Stimulated activated CD4-positive, alpha-beta T cell treated with anti-CD3 and anti-CD28 coated beads, Interleukin-15, amount 100 ng/mL, for 48 hours (primary cell): Measurements from ENCODE around the gene VSNL1.

Source experiments
- DNase-seq, 2 donors: peaks; one replicate each; pipeline ENCODE4 v3.0.0-alpha.2; 2020; ENCODE audit warnings: low read depth in 2 of 2

The VSNL1 gene

GRCh38 chr2:17583166-17583565 lies 42.7 kb downstream of the VSNL1 start:
- no peak for DNase-seq

- no peak for DNase-seq
Measured at GRCh38 chr2:17583646-17584045, 43.1 kb downstream of the VSNL1 start.

DNA sequence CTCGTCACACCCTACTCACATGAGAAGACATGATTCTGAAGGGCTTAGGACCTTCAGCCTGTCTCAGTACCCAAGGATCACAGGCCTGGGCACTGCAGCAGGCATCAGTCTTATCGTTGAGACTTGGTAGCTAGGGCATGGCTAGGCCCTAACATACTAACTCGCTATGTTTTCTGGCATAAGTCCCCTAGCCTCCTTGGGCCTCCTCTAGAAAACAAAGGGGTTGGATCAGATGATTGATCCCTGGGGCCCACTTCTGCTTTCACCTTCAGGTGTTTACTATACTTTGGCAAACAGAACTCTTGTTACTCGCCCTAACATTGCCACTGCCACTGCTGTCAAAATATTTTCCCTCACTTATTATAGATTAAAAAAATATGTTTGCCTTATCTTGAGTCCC lies 44.2 kb downstream of the VSNL1 start:
- DNase-seq = no peak

DNA sequence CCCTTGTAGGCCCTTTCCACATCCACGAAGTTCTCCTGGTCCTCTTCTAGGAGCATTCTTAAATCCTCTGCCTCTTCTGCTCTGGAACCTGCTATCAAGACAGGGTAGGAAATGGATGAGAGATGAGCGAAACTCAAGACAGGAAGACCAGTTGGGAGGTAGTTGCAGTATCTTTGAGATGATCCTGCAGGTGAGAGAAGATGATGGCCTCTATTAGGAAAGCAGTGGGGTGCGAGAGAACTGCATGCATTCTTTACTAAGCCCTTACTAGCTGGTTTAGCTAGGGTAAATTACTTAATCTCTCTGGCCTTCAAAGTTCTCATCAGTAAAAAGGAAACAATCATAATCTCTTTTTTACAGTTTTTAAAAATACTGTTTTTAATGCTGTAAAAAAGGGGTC lies 47.0 kb downstream of the VSNL1 start:
- no peak for DNase-seq

GRCh38 chr2:17588031-17588430 lies 47.5 kb downstream of the VSNL1 start:
- DNase-seq = no peak

DNA sequence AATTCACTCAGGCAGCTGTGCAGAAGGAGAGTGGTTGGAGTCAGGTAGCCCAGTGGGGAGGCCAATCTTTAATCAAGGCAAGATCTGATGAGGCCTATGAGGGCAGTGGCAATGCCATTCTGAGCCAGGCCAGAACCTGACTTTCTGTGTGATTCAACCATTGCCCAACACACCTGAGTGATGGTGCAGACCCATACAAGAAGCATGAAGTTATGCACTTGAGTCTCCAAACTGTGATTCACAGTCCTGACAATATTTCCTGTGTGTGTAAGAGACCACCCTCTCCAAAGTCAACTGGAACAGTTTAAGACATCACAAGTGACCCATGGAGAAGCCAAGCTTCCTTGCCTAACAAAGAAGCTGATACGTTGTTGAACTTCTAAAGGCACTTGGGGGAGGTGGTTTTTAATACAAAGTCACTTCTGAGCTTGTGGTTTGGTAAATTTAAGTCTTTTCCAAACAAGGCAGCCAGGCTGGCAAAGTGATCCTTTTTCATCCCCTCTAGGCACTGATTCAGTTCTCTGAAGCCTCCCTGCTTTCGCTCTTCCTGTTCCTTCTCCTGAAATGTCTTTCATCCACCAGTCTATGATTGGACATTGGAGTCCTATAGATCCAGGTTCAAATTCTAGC lies 49.0 kb downstream of the VSNL1 start:
- no peak for DNase-seq

DNA sequence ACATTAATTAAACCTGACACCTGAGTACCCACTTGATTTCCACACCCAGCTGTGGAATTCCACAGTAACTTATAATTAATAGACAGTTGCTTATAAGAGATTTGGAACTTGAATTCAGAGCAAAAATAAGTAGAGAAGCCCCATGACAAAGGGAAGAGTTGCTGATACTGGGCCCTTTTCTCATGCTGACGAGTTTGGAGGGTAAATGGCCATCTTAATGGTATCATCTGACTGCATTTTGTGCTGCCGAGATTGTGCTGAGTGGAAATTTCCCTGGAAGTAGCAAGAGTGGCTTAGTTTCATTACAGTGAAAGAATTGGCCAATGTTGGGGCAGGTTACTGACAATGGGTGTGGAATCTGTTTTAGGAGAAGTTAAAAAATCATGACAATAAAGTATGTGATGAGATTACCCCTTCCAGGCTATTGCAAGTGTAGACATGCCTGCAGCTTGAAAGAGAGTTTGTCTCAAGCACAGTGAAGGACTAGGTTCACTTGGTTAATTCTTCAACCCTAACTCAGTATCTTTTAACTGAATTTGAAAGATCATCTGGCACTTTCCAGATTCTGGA lies 49.9 kb downstream of the VSNL1 start:
- DNase-seq = no peak

- no peak for DNase-seq
Measured at GRCh38 chr2:17591846-17592245, 51.4 kb downstream of the VSNL1 start.

DNA sequence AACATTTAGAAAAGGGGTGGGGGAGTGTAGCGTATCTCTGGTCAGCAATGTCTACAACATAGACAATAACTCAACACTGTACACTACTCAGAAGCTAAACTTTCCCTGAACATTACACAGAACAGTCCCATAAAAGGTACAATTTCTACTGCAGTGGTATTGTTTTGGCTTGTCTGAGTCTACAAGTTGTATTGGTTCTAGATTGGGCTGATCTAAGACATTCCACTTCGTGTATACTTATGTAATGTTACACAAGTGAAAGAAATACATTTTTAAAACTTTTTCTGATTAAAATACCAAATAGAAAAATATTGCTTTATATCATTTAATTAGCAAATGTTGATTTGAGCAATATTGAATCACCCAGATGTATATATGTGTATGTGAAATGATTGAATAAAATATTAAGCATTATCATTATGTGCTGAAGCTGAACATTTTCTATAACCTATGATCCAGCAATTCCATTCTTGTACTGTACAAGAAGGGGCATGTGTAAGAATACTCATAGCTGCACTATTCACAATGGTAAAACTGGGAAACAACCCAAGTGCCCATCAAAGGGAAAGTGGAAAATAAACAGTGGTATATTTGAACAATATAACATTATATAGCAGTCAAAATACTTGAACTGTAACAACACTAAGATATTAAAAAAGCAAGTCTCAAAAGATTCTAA lies 52.4 kb downstream of the VSNL1 start:
- DNase-seq = no peak

DNA sequence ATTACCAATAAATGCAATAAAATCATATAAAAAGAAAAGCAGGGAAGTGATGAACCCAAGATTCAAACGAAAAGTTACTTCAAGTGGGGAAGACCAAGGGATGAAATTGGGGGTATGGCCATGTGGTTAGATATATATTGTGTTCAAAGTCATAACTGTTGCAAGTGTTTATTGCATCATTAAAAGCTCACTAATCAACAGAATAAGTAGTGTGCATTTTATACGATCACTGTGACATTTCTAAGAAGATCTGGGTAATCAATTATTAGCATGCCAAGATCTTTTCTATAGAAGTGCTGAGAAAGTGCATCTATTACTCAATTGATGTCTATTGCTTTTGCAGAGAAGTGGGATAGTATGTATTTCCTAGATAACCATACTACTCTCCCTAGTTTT lies 52.9 kb downstream of the VSNL1 start:
- no peak for DNase-seq

DNA sequence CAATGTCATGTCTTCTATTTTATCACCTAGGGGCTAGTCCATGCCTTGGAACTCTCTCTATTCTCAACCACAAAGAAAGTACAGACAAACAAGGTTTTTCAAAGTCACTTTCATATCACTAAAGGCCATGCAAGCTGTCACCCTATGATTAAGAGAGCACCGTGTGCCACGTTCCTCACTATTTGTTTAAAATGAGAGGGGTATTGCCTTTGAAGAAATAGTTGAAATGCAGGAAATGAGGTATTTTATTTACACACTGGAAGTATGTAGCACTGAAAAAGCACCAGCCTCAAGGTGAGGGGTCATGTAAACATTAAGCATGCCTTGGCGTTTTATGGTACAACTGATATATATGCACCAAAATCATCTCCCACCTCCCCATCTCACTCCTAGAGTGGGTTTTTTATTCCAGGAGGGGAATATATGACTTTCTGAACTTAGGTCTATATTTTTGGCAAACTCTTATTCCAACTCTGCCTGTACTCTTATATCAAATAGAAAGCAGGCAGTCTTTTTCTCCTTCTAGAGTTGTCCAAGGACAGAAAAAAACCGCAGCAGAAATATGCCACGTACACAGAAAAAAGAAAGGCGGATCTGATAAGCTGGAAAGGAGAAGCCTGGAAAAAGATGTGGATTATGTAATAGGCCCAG lies 53.5 kb downstream of the VSNL1 start:
- DNase-seq = no peak

DNA sequence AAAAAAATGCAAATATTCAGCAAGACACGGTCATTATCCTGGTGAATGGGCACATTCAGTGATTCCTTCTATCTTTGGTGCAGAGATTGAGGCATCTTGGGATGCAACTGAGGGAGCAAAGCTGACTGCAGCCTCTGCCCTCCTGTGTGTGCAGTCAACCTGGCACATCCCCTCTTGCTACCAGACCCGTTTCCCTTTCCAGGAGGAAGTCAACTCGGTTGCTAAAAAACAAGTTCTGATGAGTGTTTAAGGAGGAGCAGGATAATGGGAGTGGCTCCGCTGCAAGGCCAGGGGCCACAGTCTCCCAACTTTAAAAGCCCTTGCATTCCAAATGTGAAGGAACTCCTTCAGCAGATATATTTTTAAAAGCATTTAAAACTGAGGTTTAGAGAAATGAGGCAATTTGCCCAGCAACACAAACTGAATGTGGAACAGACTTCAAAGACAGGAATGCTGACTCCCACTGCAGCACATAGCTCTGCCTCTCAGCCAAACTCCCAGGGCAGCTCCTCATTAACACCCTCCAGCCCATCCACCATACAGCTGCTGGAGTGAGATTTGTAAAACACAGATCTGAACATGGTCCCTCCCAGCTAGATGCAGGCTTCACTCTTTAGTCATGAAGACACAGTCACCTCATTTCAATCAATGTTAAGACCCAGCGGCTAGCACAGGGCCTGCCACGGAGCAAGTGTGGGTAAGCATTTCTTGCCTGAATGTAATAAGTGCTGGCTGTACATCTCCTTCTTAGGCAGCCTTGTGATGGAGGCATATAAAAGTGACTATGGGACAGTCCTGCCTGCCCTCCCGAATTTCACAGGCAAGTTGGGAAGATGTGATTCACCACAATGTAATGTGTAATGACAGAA lies 54.3 kb downstream of the VSNL1 start:
- no peak for DNase-seq

GRCh38 chr2:17599617-17600016 lies 59.1 kb downstream of the VSNL1 start:
- no peak for DNase-seq

DNA sequence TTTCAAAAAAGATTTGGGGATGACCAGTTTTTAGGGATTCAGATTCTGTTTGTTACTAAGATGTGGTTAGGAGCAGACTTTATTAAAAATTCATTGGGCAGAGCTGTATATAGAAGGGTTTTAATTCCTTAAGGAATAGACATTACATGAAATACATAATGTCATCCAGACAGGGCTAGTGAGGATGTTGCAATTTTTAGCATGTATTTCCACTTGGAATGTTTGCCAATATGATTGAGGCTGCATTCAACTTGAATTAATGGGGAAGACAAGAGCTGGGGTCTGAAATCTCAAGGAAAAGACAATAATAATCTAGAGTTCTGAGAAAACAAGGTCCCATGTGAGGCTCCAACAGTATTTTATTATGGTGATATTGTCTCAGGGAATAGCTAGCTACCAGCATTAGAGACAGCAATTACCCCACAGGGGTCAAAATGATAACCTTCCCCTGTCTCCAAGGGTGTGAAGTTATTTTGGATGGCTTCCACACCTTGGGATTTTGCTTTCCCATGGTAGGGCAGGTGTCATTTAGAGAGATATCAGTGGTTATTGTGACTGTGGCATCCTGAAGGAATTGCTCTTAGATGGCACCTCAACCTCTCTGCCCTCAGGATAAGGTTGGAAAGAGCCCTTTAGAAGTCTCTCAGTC lies 60.2 kb downstream of the VSNL1 start:
- no peak for DNase-seq

GRCh38 chr2:17604050-17604449 lies 63.6 kb downstream of the VSNL1 start:
- DNase-seq = no peak

DNA sequence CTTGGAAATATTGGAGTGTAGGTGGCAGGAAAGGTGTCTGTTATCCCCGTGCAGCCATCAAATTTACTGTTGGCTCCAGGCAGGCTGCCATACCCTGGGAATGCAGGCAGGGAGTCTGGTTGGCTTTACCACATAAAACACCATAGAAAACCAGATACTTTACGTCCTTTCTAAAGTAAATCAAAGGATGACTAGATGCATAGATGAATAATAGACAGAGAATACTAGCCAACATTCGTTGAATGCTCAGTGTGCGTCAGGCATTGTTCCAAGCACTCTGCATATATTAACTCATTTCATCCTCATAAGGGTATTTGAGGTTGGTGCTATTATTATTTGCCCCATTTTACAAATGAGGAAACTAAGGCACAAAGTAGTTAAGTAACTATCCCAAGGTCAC lies 65.2 kb downstream of the VSNL1 start:
- DNase-seq = no peak

GRCh38 chr2:17606851-17607250 lies 66.4 kb downstream of the VSNL1 start:
- DNase-seq = no peak

GRCh38 chr2:17607379-17607778 lies 66.9 kb downstream of the VSNL1 start:
- DNase-seq = no peak

DNA sequence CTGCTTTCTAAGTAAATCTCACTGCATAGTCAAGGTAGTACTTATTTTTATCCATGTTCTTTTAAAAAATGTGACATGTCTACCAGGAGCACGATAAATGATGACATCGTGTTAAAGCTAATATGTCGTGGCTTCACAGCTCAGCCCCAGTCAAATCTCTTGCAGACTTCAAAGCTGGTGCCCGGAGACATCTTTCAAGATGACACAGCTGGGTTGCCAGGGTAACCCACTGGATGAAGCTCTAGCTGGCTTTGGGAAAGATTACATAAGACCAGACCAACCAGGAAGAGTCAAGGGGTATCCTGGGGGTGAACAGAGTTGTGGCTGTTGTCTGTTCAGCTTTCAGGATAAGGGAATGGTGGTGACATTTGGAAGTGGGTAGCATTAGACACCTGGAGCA lies 67.8 kb downstream of the VSNL1 start:
- no peak for DNase-seq

DNA sequence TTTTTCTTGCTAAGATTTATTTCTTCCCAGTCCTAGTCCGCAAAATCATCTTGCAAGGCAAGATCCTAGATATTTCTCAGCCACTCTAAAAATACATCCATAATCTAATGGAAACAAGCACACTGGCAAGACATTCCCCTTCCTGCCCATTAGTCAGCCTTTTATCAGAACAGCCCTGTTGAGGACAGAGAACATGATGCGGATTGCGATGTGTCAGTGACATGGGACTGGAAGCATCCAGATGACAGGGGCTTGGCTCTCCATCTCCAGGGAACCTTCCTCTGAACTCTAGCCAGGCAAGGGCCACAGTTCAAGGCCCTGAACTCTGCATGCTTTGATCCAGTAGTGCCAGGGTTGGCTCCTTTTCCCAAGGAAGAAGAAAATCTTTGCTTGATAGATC lies 70.0 kb downstream of the VSNL1 start:
- DNase-seq = no peak

DNA sequence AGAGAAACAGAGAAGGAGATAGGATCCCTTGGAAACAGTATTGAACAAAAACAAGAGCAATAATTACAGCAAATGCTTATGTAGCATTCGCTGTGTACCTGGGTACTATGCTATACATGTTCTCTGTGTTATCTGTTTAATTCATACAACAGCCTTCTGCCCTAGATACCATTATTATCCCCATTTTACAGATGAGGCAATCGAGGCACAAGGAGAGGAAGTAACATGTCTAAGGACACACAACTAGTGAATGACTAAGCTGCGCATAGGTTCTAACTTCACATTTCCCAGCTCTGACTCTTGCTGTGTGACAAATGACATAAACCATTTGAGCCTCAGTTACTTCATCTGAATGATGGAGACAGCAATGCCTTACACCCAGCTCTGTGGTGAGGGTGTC lies 70.5 kb downstream of the VSNL1 start:
- no peak for DNase-seq
